Measurements from ENCODE around the gene FAAP20. TPM values are rescaled to one million over a fixed set of nuclear protein-coding genes. Genes with fewer than 3 reads are reported as not detected.

The FAAP20 gene
- total RNA-seq, 2 experiments from 2014 or later: 69.7 to 74.4 TPM

GRCh38 chr1:2180297-2181245 lies 14.0 kb downstream of the FAAP20 start:
- no peak overlapping the region for H3K4me3 Mint-ChIP-seq

GRCh38 chr1:2179283-2180013 lies 15.1 kb downstream of the FAAP20 start:
- ATAC-seq (no peak), DNase-seq (no peak)
- H3K4me3 Mint-ChIP-seq: no peak overlapping the region
- POLR2A ChIA-PET: no interaction called here
- CTCF ChIA-PET: no interaction called here
- H3K36me3 Mint-ChIP-seq (ENCODE audit: low read depth): no peaks in the 10 kb centered on the region
- H3K27ac Mint-ChIP-seq: no peak overlapping the region
- no peaks in the 10 kb centered on the region for H3K4me1 Mint-ChIP-seq (ENCODE audit: low read depth)
- no peaks in the 10 kb centered on the region for H3K9me3 Mint-ChIP-seq (ENCODE audit: insufficient read depth)
- H3K27me3 Mint-ChIP-seq (ENCODE audit: low read depth): no peaks in the 10 kb centered on the region

More at GRCh38 chr1:2180297-2181245, 14.0 kb downstream of the FAAP20 start:
- Mint-ChIP-seq H3K9me3 (ENCODE audit: insufficient read depth) (no peaks in the 10 kb centered on the region), H3K27me3 (ENCODE audit: low read depth) (no peaks in the 10 kb centered on the region), H3K27ac (no peak overlapping the region), H3K36me3 (ENCODE audit: low read depth) (no peaks in the 10 kb centered on the region), H3K4me1 (ENCODE audit: low read depth) (no peaks in the 10 kb centered on the region)
- ChIA-PET POLR2A (no interaction called here), CTCF (no interaction called here)
- ATAC-seq (no peak), DNase-seq (no peak)

GRCh38 chr1:2178875-2179274 lies 15.7 kb downstream of the FAAP20 start:
- ChIA-PET POLR2A (no interaction called here), CTCF (no interaction called here)
- Mint-ChIP-seq H3K4me1 (ENCODE audit: low read depth) (no peaks in the 10 kb centered on the region), H3K4me3 (no peak overlapping the region), H3K27ac (no peak overlapping the region), H3K36me3 (ENCODE audit: low read depth) (no peaks in the 10 kb centered on the region), H3K27me3 (ENCODE audit: low read depth) (no peaks in the 10 kb centered on the region), H3K9me3 (ENCODE audit: insufficient read depth) (no peaks in the 10 kb centered on the region)
- ATAC-seq (no peak), DNase-seq (no peak)

- no peak for ATAC-seq
- ChIA-PET POLR2A (no interaction called here), CTCF (no interaction called here)
- H3K9me3 Mint-ChIP-seq (ENCODE audit: insufficient read depth): no peaks in the 10 kb centered on the region
- H3K27ac Mint-ChIP-seq: no peak overlapping the region
- no peaks in the 10 kb centered on the region for H3K4me1 Mint-ChIP-seq (ENCODE audit: low read depth)
- no peaks in the 10 kb centered on the region for H3K36me3 Mint-ChIP-seq (ENCODE audit: low read depth)
- no peak overlapping the region for H3K4me3 Mint-ChIP-seq
- no peak for DNase-seq
- H3K27me3 Mint-ChIP-seq (ENCODE audit: low read depth): no peaks in the 10 kb centered on the region
Observed at GRCh38 chr1:2177946-2178538, 16.5 kb downstream of the FAAP20 start.

GRCh38 chr1:2177541-2177940 lies 17.0 kb downstream of the FAAP20 start:
- Mint-ChIP-seq H3K27ac (no peak overlapping the region), H3K4me1 (ENCODE audit: low read depth) (no peaks in the 10 kb centered on the region), H3K27me3 (ENCODE audit: low read depth) (no peaks in the 10 kb centered on the region), H3K9me3 (ENCODE audit: insufficient read depth) (no peaks in the 10 kb centered on the region), H3K36me3 (ENCODE audit: low read depth) (no peaks in the 10 kb centered on the region), H3K4me3 (no peak overlapping the region)
- ChIA-PET POLR2A (no interaction called here), CTCF (no interaction called here)
- ATAC-seq (no peak), DNase-seq (no peak)

GRCh38 chr1:2176615-2177014 lies 18.0 kb downstream of the FAAP20 start:
- no peak overlapping the region for H3K27ac Mint-ChIP-seq
- ChIA-PET CTCF (interaction anchor here (1.2 to 4.0 kb wide), 4 partner anchors 37 to 215 kb away, joined by 3 to 36 read pairs (median 6); no protein-coding TSS in a partner anchor), POLR2A (no interaction called here)
- ATAC-seq (no peak), DNase-seq (no peak)
- no peaks in the 10 kb centered on the region for H3K27me3 Mint-ChIP-seq (ENCODE audit: low read depth)
- H3K36me3 Mint-ChIP-seq (ENCODE audit: low read depth): no peaks in the 10 kb centered on the region
- no peaks in the 10 kb centered on the region for H3K9me3 Mint-ChIP-seq (ENCODE audit: insufficient read depth)
- H3K4me1 Mint-ChIP-seq (ENCODE audit: low read depth): no peaks in the 10 kb centered on the region
- no peak overlapping the region for H3K4me3 Mint-ChIP-seq

GRCh38 chr1:2175681-2176454 lies 18.7 kb downstream of the FAAP20 start:
- CTCF ChIA-PET: interaction anchor here (1.2 to 4.0 kb wide), 7 partner anchors 16 to 214 kb away, joined by 3 to 42 read pairs (median 8); no protein-coding TSS in a partner anchor
- no peak overlapping the region for H3K27ac Mint-ChIP-seq
- no peak for ATAC-seq

GRCh38 chr1:2175055-2175414 lies 19.5 kb downstream of the FAAP20 start:
- no peaks in the 10 kb centered on the region for H3K9me3 Mint-ChIP-seq (ENCODE audit: insufficient read depth)
- CTCF ChIA-PET: interaction anchor here (1.1 to 4.0 kb wide), 14 partner anchors 11 to 206 kb away, joined by 3 to 42 read pairs (median 10); partner anchors contain the start of gene FAAP20
- no peaks in the 10 kb centered on the region for H3K27me3 Mint-ChIP-seq (ENCODE audit: low read depth)
- no peaks in the 10 kb centered on the region for H3K36me3 Mint-ChIP-seq (ENCODE audit: low read depth)
- no peak overlapping the region for H3K4me3 Mint-ChIP-seq
- no peaks in the 10 kb centered on the region for H3K4me1 Mint-ChIP-seq (ENCODE audit: low read depth)
- DNase-seq (no peak), ATAC-seq (no peak)
- POLR2A ChIA-PET: interaction anchor here (1.0 to 1.2 kb wide), 2 partner anchors 26 to 84 kb away, joined by 3 to 4 read pairs; no protein-coding TSS in a partner anchor
- H3K27ac Mint-ChIP-seq: no peak overlapping the region

More at GRCh38 chr1:2175681-2176454, 18.7 kb downstream of the FAAP20 start:
- Mint-ChIP-seq H3K9me3 (ENCODE audit: insufficient read depth) (no peaks in the 10 kb centered on the region), H3K4me1 (ENCODE audit: low read depth) (no peaks in the 10 kb centered on the region), H3K36me3 (ENCODE audit: low read depth) (no peaks in the 10 kb centered on the region), H3K4me3 (no peak overlapping the region), H3K27me3 (ENCODE audit: low read depth) (no peaks in the 10 kb centered on the region)
- no peak for DNase-seq
- POLR2A ChIA-PET: interaction anchor here (0.6 kb wide), 1 partner anchor 306 kb away, joined by 4 read pairs; no protein-coding TSS in a partner anchor

- no peaks in the 10 kb centered on the region for H3K4me1 Mint-ChIP-seq (ENCODE audit: low read depth)
- CTCF ChIA-PET: interaction anchor here (0.7 to 4.0 kb wide), 22 partner anchors 9 to 214 kb away, joined by 3 to 42 read pairs (median 6); partner anchors contain the start of gene FAAP20
- H3K27me3 Mint-ChIP-seq (ENCODE audit: low read depth): no peaks in the 10 kb centered on the region
- no peaks in the 10 kb centered on the region for H3K9me3 Mint-ChIP-seq (ENCODE audit: insufficient read depth)
- DNase-seq (peak; percentile 43), ATAC-seq (peak; percentile 68)
- no peaks in the 10 kb centered on the region for H3K36me3 Mint-ChIP-seq (ENCODE audit: low read depth)
- no peak overlapping the region for H3K4me3 Mint-ChIP-seq
- no peak overlapping the region for H3K27ac Mint-ChIP-seq
- POLR2A ChIA-PET: interaction anchor here (0.9 to 1.2 kb wide), 3 partner anchors 22 to 84 kb away, joined by 3 to 4 read pairs (median 4); no protein-coding TSS in a partner anchor
Observed at GRCh38 chr1:2174348-2175054, 20.1 kb downstream of the FAAP20 start.

- H3K27ac Mint-ChIP-seq: no peak overlapping the region
- H3K36me3 Mint-ChIP-seq (ENCODE audit: low read depth): no peaks in the 10 kb centered on the region
- no peaks in the 10 kb centered on the region for H3K9me3 Mint-ChIP-seq (ENCODE audit: insufficient read depth)
- ChIA-PET POLR2A (interaction anchor here (0.9 to 1.2 kb wide), 3 partner anchors 21 to 83 kb away, joined by 3 to 4 read pairs (median 4); no protein-coding TSS in a partner anchor), CTCF (interaction anchor here (0.7 to 4.0 kb wide), 21 partner anchors 10 to 213 kb away, joined by 3 to 42 read pairs (median 6); partner anchors contain the start of gene FAAP20)
- H3K27me3 Mint-ChIP-seq (ENCODE audit: low read depth): no peaks in the 10 kb centered on the region
- H3K4me1 Mint-ChIP-seq (ENCODE audit: low read depth): no peaks in the 10 kb centered on the region
- ATAC-seq (peak; percentile 40), DNase-seq (no peak)
- H3K4me3 Mint-ChIP-seq: no peak overlapping the region
Observed at GRCh38 chr1:2173546-2174347, 20.8 kb downstream of the FAAP20 start.

Measured in activated CD8-positive, alpha-beta T cell treated with anti-CD3 and anti-CD28 coated beads, Interleukin-2, amount 10 ng/mL, durations not matched to agents 7 days and 5 days (primary cell).